ENCODE results near the gene DNAH2.

Gene DNAH2

GRCh38 chr17:7822126-7822525, 104.6 kb downstream of the DNAH2 start:
- DNase-seq: no peak

DNA sequence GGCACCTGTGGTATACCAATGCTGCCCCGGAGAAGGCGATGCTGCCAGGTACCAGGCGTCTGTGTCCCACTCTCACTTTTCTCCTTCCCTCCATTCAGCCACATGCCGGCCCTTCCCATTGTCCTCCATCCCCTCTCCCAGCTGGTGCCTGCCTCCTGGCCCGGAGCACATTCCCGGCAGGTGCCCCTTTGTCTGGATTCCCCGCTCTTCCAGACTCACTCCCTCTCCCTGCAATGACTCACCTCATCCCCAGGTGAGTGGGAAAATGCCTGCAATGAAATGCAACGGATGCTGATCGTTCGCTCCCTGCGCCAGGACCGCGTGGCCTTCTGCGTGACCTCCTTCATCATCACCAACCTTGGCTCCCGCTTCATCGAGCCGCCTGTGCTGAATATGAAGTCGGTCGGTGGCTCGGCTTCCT, 106.0 kb downstream of the DNAH2 start:
- no peak for DNase-seq

- DNase-seq: no peak
Measured at GRCh38 chr17:7824021-7824924, 106.7 kb downstream of the DNAH2 start.

DNA sequence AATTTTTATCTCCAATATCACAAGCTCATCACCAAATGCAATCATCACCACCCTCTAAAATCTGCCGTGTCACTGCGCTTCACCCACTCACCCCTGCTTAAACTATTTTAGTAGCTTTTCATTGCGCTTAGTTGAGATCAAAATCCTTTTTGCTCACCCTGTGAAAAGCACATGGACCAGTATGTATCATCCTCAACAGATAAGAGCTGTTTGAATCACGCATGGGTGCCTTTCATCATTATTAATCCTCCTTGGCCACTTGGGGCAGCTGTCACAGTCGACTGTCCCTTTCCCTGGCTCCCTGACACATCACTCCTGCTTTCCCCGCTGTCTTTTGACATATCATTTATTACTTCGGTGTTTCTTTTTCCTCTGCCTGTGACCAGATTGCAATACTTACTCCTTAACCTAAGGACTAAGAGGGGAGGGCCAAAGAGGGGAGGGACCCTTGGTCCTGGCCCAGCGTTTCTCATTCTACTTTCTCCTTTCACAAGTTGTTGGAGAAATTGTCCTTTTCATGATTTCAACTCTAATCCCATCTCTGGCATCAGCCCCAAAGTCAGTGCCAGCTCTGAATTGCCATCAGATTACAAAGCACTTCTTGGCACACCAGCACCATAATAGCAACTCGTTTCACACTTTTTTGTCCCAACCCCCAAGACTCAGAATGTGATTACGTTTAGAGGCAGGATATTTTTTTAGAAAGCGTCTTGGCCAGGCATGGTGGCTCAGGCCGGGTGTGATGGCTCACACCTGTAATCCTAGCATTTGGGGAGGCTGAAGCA, 107.9 kb downstream of the DNAH2 start:
- no peak for DNase-seq

DNA sequence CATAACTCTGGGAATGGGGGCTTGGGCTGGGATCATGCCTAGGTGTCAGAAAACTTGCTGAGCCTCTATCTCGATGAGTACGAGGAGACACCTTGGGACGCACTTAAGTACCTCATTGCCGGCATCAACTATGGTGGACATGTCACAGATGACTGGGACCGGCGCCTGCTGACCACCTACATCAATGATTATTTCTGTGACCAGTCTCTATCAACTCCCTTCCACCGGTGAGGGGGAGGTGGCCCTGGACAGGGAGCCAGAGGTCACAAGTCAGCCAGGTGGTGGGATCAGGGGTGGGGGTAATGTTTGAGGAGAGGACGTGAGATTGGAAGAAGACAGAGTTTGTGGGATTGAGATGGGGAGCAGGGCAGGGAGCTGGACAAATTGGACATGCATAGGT, 113.1 kb downstream of the DNAH2 start:
- DNase-seq: no peak

DNA sequence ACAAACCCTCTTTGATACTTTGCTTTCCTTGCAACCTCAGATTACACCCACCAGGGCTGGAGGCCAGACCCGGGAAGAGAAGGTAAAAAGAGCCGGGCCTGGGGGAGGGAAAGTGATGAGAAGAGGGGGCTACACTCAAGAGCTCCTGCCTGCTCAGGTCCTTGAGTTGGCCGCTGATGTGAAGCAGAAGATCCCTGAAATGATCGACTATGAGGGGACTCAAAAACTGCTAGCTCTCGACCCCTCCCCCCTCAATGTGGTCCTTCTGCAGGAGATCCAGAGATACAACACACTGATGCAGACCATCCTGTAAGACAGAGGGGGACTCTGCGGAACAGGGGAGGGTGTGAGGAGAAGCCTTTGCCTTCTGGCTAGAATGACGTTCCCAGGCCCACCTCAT, 113.7 kb downstream of the DNAH2 start:
- no peak for DNase-seq

DNA sequence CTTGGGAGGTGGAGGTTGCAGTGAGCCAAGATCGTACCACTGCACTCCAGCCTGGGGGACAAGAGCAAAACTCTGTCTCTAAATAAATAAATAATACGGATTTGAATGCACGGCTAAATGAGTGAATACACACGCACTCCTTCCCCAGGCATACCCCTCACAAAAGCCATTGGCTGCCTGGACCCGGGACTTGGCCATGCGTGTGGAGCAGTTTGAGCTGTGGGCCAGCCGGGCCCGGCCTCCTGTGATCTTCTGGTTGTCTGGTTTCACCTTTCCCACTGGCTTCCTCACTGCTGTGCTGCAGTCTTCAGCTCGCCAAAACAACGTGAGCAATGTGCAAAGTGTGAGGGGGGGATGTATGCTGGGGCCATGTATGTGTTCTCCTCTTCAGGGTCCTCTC, 114.9 kb downstream of the DNAH2 start:
- no peak for DNase-seq

GRCh38 chr17:7833011-7833794, 115.7 kb downstream of the DNAH2 start:
- no peak for DNase-seq

GRCh38 chr17:7833795-7834541, 116.4 kb downstream of the DNAH2 start, which contains the start of gene KDM6B:
Gene KDM6B, plus strand, starts transcription at chr17:7834217. Its CDS starts 11,338 bp downstream, at chr17:7845555.
- DNase-seq: peak; percentile 68

DNA sequence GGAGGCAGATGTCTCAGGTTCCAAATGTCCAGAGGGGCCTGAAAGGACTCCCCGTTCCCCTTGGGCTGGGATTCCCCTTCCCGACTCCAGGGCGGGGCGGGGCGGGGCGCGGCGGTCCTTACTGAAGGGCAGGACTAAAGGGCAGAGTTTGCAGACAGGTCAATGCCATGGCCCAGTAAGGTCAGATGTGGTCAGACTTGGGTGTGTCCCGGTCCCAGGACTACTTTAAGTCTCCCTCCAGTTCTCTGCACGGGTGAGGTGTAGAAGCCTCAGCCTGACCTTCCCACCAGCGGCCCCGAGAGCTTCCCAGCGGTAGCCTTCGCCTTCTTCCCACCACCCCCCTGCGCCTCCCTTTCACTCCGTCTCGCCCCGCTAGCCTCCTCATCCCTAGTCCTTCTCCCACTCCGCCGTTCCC, 117.0 kb downstream of the DNAH2 start:
- no peak for DNase-seq

DNA sequence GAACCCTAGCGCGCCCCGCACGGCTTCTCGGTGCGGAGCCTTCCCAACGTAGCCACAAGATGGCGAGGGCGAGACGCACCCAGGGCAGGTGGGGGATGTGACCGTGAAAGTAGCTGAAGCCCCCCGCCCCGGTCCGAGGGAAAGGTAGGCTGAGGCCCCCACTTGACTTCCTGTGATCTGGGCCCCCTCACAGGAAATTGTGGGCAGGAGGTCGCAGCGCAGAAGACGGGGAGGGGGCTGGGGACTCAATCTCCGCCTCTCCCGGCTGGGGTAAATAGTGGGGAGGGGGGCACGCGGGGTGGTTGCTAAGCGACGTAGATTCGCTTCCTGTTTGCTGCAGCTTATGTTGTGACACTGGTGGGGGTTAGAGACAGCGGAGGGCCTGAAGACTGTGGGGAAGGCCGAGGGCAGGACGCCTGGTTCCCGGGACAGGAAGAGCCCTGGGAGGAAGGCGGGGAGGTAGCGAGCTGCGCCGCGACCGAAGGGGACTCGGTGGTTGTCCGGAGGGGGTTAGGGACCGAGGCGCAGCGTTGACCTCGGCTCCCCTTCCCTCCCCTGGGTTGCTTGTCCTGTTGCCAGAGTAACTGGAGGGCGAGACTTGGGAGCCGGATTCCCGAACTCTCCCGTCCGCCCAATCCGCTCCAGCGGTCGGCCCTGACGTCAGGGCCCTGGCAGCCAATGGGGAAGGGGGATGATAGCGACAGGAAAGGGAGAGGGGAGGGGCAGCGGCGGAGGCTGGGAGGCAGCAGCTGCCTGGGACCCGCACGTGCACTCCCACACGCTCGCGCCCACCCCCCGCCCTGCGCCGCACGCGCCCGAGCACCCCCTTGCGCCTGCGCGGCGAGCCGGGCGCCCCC, 117.6 kb downstream of the DNAH2 start:
- peak; percentile 99 for DNase-seq

DNA sequence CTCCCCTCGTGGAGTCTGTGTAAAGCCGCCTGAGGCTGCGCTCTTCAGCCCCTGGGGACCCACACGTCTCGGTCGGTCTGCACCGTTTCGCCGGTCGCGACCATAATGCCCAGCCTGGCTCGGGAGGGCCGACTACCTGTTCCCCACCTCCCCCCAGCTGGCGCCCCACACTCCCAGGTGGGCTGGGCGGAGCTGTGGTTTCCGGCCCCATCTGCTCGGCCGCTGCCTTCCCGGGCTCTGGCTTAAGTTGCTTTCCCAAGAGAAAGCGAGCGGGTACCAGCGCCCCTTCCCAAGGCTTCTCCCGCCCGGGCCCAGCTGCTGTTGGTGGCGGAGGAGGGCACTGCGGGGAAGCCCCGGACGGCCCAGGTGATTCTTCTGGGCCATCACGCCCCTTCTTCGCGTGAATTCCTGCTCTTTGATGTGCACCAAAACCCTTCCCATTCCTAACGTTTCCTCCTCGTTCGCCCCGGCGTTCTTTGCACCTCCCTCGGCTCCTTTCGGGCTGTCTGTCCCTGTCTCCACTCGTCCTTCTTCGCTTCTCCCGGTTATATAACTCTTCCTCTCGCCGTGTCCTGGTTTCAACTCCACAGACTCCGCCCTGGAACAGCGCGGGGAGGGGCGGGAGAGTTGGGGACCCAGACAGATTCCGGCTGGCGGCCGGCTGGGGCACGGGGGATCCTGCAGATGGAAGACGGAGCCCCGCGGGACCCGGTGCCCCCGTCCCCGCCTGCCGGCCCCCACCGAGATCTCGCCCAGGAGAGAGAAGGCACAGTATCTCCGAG, 118.5 kb downstream of the DNAH2 start:
- peak; percentile 59 for DNase-seq

GRCh38 chr17:7836596-7837407, 119.3 kb downstream of the DNAH2 start:
- DNase-seq: peak; percentile 82

- no peak for DNase-seq
Measured at GRCh38 chr17:7837408-7838088, 120.0 kb downstream of the DNAH2 start.

DNA sequence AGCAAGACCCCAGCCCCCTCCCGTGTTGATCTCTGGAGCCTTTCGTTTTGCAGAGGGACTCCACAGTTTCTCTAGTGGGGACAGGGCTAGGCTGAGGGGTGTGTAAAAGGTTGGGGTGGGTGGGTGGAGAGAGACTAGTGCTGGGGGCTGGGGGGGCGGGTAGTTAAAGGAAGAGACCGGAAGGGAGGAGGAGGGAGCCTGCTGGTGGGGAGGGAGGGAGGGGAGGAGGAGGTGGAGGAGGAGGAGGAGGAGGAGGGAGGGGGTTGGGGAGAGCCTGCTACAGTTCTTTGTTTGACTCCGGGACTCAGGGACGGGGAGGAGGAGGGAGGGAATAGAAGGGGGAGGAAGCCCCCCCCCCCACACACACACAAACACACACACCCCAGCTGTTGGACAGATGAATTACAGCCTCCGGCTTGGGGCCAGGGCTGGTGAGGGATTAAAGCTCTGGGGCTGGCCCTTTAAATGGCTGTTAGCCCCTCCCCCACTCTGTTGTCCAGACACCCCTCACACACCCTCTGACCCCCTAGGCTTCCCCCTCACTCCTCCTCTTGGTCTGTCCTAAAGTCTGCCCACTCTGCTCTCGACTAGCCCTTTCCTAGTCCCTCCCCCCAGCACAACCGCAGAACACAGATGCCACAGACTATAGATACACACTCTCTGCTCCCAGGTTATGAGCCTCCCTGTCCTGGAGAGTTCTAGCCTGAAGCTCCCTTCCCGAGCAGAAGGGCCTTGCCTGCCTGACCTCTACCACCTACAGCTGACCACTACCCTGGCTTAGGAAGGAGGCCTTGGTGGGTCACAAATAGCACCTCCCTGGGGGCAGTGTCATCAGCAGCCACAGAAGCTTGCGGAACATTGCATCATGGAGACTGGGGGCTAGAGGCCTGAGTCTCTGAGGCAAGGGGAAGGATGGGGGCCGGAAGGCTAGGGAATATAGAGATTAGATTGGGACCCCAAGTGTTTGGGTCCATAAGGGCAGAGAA, 120.8 kb downstream of the DNAH2 start:
- DNase-seq: peak; percentile 26

GRCh38 chr17:7839190-7839875, 121.8 kb downstream of the DNAH2 start:
- DNase-seq: no peak

DNA sequence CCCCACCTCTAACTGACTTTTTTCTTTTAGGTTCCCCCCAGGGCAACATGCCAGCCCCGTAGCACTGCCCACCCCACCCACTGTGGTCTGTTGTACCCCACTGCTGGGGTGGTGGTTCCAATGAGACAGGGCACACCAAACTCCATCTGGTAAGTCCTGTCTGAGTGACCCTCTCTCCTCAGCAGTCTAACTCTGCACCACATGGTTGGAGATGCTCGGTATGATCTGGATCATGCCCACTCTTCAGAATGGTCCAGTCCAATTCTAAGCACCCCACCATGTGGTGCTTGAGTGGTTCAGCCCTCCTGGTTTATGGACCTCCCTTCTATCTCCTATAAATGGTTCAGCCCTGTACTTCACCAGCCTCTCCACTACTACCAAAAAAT, 122.3 kb downstream of the DNAH2 start:
- no peak for DNase-seq
